Upper lobe of left lung (tissue), 6 donors: ENCODE data around the gene FADS2. TPM values are rescaled to one million over a fixed set of nuclear protein-coding genes. Genes with fewer than 3 reads are reported as not detected.

Source experiments
- ATAC-seq, 2 donors: fragments of 200-7000 bp; cut with Tn5 transposase; one replicate each; pipeline ENCODE4 v1.9.1; 2022; ENCODE audit warnings: mild to moderate bottlenecking in 2 of 2, moderate library complexity in 2 of 2; ENCODE audit not compliant: low FRiP score in 2 of 2
- DNase-seq, 2 donors: peaks; one replicate each; pipeline ENCODE4 v3.0.0-alpha.2; 2019 to 2020
- H3K27ac ChIP-seq, 4 donors: fragments of 200-600 bp; sonication (generic); one replicate each; pipeline ENCODE4 v1.5.1; 2016 to 2019
- H3K27me3 ChIP-seq, 4 donors: fragments of 200-600 bp; sonication (generic); one replicate each; pipeline ENCODE4 v1.5.1; 2017 to 2019
- H3K36me3 ChIP-seq, 4 donors: fragments of 200-600 bp; sonication (generic); one replicate each; pipeline ENCODE4 v1.5.1; 2016 to 2019
- H3K4me1 ChIP-seq, 4 donors: fragments of 200-600 bp; sonication (generic); one replicate each; pipeline ENCODE4 v1.5.1; 2018 to 2019
- H3K4me3 ChIP-seq, 4 donors: fragments of 200-600 bp; sonication (generic); one replicate each; pipeline ENCODE4 v1.5.1; 2017 to 2019; ENCODE audit warnings: mild to moderate bottlenecking in 2 of 4, moderate library complexity in 1 of 4
- H3K9me3 ChIP-seq, 4 donors: fragments of 200-600 bp; sonication (generic); one replicate each; pipeline ENCODE4 v1.5.1; 2018 to 2019
- CTCF ChIP-seq, 6 experiments: fragments of 450-650 bp in 4 of 6; fragments of 200-600 bp in 2 of 6; sonication (generic) in 2 of 6; IDR thresholded peaks; one replicate each; pipeline ENCODE4 v1.5.1; 2016 to 2019; ENCODE audit warnings: antibody characterized with exemption in 6 of 6
- EP300 ChIP-seq, 4 donors: sonication (generic); formaldehyde crosslinking; IDR thresholded peaks; one replicate each; pipeline ENCODE4 v1.5.1; 2017; ENCODE audit warnings: antibody characterized with exemption in 4 of 4, control low read depth in 2 of 4
- POLR2A ChIP-seq, 4 donors: fragments of 450-650 bp; IDR thresholded peaks; one replicate each; pipeline ENCODE4 v1.5.1; 2016 to 2017; ENCODE audit warnings: antibody characterized with exemption in 4 of 4, mild to moderate bottlenecking in 2 of 4
- POLR2AphosphoS5 ChIP-seq, 2 donors: sonication (generic); formaldehyde crosslinking; IDR thresholded peaks; one replicate each; pipeline ENCODE4 v1.5.1; 2017; ENCODE audit warnings: antibody characterized with exemption in 2 of 2
- WGBS, 2 donors: methylation state at CpG; one replicate each; pipeline ENCODE4 v1.1.5; 2017 to 2018; 5-methylcytosine and 5-hydroxymethylcytosine counted together
- total RNA-seq, 6 donors: library from RNA; depleted of rRNA in 4 of 6; stranded (reverse); fragments of >200 nt in 4 of 6; gene quantifications; one replicate each; pipeline versions ENCODE4 v1.1.0 to v1.2.1, GENCODE V29; 2016 to 2021
- donor health status: DM: no; HTN: no; CAD: no; lungs with moderate emphysema.
- donor health status: DM: no; HTN: yes; CAD: no; lungs with severe emphysema.

Gene FADS2
- total RNA-seq, 6 donors from 2014 or later: 13.5 to 92.5 (median 50.7) TPM

- peaks cover 0 to 22% (median 9%) of the 10 kb centered on the region in 4 donors for H3K36me3 ChIP-seq
- ATAC-seq (no peak), DNase-seq (no peak)
- H3K27ac ChIP-seq: no peak overlapping the region
- TF ChIP-seq EP300 (IDR thresholded peaks at IDR 0.05) (no peak), POLR2AphosphoS5 (IDR thresholded peaks at IDR 0.05) (no peak), POLR2A (IDR thresholded peaks at IDR 0.05) (no peak), CTCF (IDR thresholded peaks at IDR 0.05) (no peak)
- H3K4me3 ChIP-seq: no peak overlapping the region
- H3K9me3 ChIP-seq: no peaks in the 10 kb centered on the region
- H3K27me3 ChIP-seq: no peaks in the 10 kb centered on the region
- peaks cover 0 to 10% (median 7%) of the 10 kb centered on the region in 4 donors for H3K4me1 ChIP-seq
- 65 to 77% methylated on average over 4 of the region's 4 CpGs for whole genome bisulfite sequencing, 2 donors
These were observed 41.3 kb downstream of the FADS2 start for GRCh38 chr11:61869429-61869707.

- Histone ChIP-seq H3K36me3 (peaks cover 0 to 18% (median 8%) of the 10 kb centered on the region in 4 donors), H3K4me1 (peaks cover 0 to 14% (median 8%) of the 10 kb centered on the region in 4 donors), H3K9me3 (no peaks in the 10 kb centered on the region), H3K4me3 (no peak overlapping the region), H3K27me3 (no peaks in the 10 kb centered on the region), H3K27ac (no peak overlapping the region)
- DNase-seq: no peak
- WGBS, 2 donors: 65 to 85% methylated on average over 13 to 21 of the region's 21 CpGs
- no peak for ATAC-seq
- TF ChIP-seq POLR2AphosphoS5 (IDR thresholded peaks at IDR 0.05): no peak
- no peak for TF ChIP-seq EP300 (IDR thresholded peaks at IDR 0.05)
- no peak for TF ChIP-seq POLR2A (IDR thresholded peaks at IDR 0.05)
- no peak for TF ChIP-seq CTCF (IDR thresholded peaks at IDR 0.05)
These were observed 41.8 kb downstream of the FADS2 start for GRCh38 chr11:61869708-61870451.

- Histone ChIP-seq H3K4me3 (no peak overlapping the region), H3K4me1 (peaks cover 0 to 14% (median 8%) of the 10 kb centered on the region in 4 donors), H3K27ac (no peak overlapping the region), H3K27me3 (no peaks in the 10 kb centered on the region), H3K36me3 (peaks cover 0 to 12% (median 5%) of the 10 kb centered on the region in 4 donors), H3K9me3 (no peaks in the 10 kb centered on the region)
- ATAC-seq (no peak), DNase-seq (no peak)
- TF ChIP-seq POLR2AphosphoS5 (IDR thresholded peaks at IDR 0.05): no peak
- TF ChIP-seq POLR2A (IDR thresholded peaks at IDR 0.05): no peak
- TF ChIP-seq CTCF (IDR thresholded peaks at IDR 0.05): no peak
- no peak for TF ChIP-seq EP300 (IDR thresholded peaks at IDR 0.05)
- 64% methylated on average over 8 to 9 of the region's 10 CpGs for WGBS, 2 donors
These were observed 42.5 kb downstream of the FADS2 start for GRCh38 chr11:61870541-61871031.

- Histone ChIP-seq H3K27me3 (no peaks in the 10 kb centered on the region), H3K36me3 (peaks cover 0 to 9% (median 6%) of the 10 kb centered on the region in 4 donors), H3K4me3 (peak overlapping the region in 1 of 4 donors; percentile 8), H3K9me3 (no peaks in the 10 kb centered on the region), H3K4me1 (peaks cover 0 to 14% (median 8%) of the 10 kb centered on the region in 4 donors), H3K27ac (no peak overlapping the region)
- DNase-seq (peak; percentile 77 to 92), ATAC-seq (peak; percentile 86 to 92)
- TF ChIP-seq POLR2A (IDR thresholded peaks at IDR 0.05) (no peak), CTCF (IDR thresholded peaks at IDR 0.05) (peak; percentile 76 to 96 (median 93))
- 8% methylated on average over 7 to 19 of the region's 24 CpGs for WGBS, 2 donors
These were observed 43.1 kb downstream of the FADS2 start for GRCh38 chr11:61871158-61871597.
